Activated CD8-positive, alpha-beta T cell treated with anti-CD3 and anti-CD28 coated beads for 36 hours (primary cell): ENCODE results near the gene ARID3B. TPM values are rescaled to one million over a fixed set of nuclear protein-coding genes. Genes with fewer than 3 reads are reported as not detected.

Experiments
- ATAC-seq: fragments of 200-7000 bp; cut with Tn5 transposase; one replicate; pipeline ENCODE4 v1.10.0; 2021; ENCODE audit warnings: mild to moderate bottlenecking, moderate library complexity
- CTCF ChIA-PET: fragments of 350-600 bp; sonication (Branson Sonifier 250); formaldehyde crosslinking; loops from one replicate; lab custom pipeline; 2021; ENCODE audit warnings: antibody characterized with exemption; lab: Charles Lee
- POLR2A ChIA-PET: fragments of 350-600 bp; sonication (Branson Sonifier 250); formaldehyde crosslinking; loops from one replicate; lab custom pipeline; 2021; ENCODE audit warnings: antibody characterized with exemption; lab: Charles Lee
- DNase-seq: peaks from one replicate; pipeline ENCODE4 v3.0.0-alpha.2; 2020
- H3K27ac Mint-ChIP-seq: one replicate; pipeline ENCODE4 v1.8.0; 2021; ENCODE audit warnings: mild to moderate bottlenecking, mixed read lengths
- H3K27me3 Mint-ChIP-seq: one replicate; pipeline ENCODE4 v1.8.0; 2021; ENCODE audit warnings: mixed read lengths
- H3K36me3 Mint-ChIP-seq: one replicate; pipeline ENCODE4 v1.8.0; 2021; ENCODE audit warnings: low read depth, mixed read lengths
- H3K4me1 Mint-ChIP-seq: one replicate; pipeline ENCODE4 v1.8.0; 2021; ENCODE audit warnings: low read depth, mixed read lengths
- H3K4me3 Mint-ChIP-seq: one replicate; pipeline ENCODE4 v1.8.0; 2021; ENCODE audit warnings: mild to moderate bottlenecking, moderate library complexity, mixed read lengths
- H3K9me3 Mint-ChIP-seq: one replicate; pipeline ENCODE4 v1.8.0; 2021; ENCODE audit warnings: mixed read lengths
- intact Hi-C: fragments of 100-400 bp; cut with micrococcal nuclease; formaldehyde crosslinking; loops from one replicate; pipeline ENCODE4 v1.10.0; 2022
- total RNA-seq, 2 experiments: library from RNA; stranded (reverse); gene quantifications; one replicate each; pipeline ENCODE4 v1.2.3, GENCODE V29; 2021
- TF ChIP-seq, protein P1 (sequence below): fragments of 200-600 bp; IDR thresholded peaks from one replicate; pipeline ENCODE4 v1.8.0; 2022; ENCODE audit warnings: antibody characterized with exemption, mild to moderate bottlenecking

The ARID3B gene
- total RNA-seq, 2 experiments from 2014 or later = 35.2 to 36.2 TPM

DNA sequence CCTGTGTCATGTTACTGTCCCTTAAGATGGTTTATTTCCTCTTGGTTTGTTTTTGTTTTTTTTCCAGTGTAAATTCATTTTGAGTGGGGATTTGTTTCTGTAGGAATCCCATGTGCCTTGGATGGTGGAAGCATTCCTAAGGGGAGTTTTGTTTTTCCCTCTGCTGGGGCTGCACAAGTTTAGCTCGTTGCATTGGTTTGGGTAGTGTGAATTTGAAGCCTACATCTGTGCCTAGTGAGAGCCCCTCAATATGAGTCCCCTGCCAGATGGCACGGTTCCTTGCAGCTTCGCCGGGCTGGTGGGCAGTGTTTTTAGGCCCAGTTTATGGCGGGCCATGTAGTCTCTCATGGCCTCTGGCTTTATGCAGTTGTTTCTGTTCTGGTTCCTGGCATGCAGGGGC is 17.7 kb downstream of the ARID3B start:
- H3K9me3 Mint-ChIP-seq = no peaks in the 10 kb centered on the region
- ATAC-seq (no peak), DNase-seq (no peak)
- no peaks in the 10 kb centered on the region for H3K27me3 Mint-ChIP-seq
- intact Hi-C loops = no loop called here
- H3K4me1 Mint-ChIP-seq = peaks cover 31% of the 10 kb centered on the region
- CTCF ChIA-PET = interaction anchor here (0.8 to 1.6 kb wide), 3 partner anchors 12 to 63 kb away, joined by 3 to 8 read pairs (median 4); no protein-coding TSS in a partner anchor
- H3K36me3 Mint-ChIP-seq = peaks cover 30% of the 10 kb centered on the region
- POLR2A ChIA-PET = no interaction called here
- TF ChIP-seq, protein P1, sequence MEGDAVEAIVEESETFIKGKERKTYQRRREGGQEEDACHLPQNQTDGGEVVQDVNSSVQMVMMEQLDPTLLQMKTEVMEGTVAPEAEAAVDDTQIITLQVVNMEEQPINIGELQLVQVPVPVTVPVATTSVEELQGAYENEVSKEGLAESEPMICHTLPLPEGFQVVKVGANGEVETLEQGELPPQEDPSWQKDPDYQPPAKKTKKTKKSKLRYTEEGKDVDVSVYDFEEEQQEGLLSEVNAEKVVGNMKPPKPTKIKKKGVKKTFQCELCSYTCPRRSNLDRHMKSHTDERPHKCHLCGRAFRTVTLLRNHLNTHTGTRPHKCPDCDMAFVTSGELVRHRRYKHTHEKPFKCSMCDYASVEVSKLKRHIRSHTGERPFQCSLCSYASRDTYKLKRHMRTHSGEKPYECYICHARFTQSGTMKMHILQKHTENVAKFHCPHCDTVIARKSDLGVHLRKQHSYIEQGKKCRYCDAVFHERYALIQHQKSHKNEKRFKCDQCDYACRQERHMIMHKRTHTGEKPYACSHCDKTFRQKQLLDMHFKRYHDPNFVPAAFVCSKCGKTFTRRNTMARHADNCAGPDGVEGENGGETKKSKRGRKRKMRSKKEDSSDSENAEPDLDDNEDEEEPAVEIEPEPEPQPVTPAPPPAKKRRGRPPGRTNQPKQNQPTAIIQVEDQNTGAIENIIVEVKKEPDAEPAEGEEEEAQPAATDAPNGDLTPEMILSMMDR = no peak
- no peak overlapping the region for H3K27ac Mint-ChIP-seq
- H3K4me3 Mint-ChIP-seq = no peak overlapping the region

DNA sequence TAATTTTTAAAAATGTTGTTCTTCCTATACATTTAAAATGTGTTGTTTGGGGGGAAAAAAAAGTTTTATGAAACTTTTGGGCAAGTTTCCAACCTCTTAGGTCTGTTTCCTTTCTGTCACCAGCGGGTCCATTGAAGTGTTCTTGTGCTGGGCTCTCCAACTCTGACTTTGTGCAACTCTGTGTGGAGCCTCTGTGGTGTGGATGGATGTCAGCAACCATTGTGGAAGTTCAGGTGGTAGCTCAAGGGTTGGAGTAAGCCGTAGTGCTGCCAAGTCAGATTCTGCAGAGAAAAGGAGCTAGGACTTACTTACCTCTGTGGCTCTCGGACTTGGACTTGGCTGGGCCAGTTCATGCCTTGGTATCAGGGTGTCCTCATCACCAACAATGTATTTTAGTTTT is 22.4 kb downstream of the ARID3B start:
- no peaks in the 10 kb centered on the region for H3K9me3 Mint-ChIP-seq
- TF ChIP-seq, protein P1 = no peak
- no peak overlapping the region for H3K27ac Mint-ChIP-seq
- H3K4me3 Mint-ChIP-seq = no peak overlapping the region
- ATAC-seq = no peak
- ChIA-PET POLR2A (no interaction called here), CTCF (no interaction called here)
- no peaks in the 10 kb centered on the region for H3K27me3 Mint-ChIP-seq
- intact Hi-C loops = no loop called here
- H3K4me1 Mint-ChIP-seq = peaks cover 43% of the 10 kb centered on the region
- DNase-seq = no peak
- peaks cover 38% of the 10 kb centered on the region for H3K36me3 Mint-ChIP-seq

DNA sequence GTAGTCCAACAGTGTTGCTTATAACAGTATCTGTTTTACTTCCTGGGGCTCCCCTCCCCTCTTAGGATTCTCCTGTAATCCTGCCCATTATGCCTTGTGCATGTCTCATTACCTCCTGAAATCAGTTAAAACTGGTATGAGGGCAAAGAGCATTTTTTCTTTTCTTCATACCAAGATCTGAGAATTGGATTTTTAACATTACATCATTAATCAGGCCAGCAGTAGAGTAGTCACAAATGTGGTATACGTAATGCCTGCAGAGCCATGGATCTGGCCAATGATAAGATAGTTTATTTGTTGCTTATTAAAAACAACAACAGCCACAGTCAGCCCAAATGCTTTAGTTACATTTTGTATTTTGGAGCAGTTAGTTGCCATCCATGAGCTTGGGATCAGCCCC is 23.2 kb downstream of the ARID3B start:
- DNase-seq = no peak
- ATAC-seq = no peak
- TF ChIP-seq, protein P1 = no peak
- no peaks in the 10 kb centered on the region for H3K27me3 Mint-ChIP-seq
- no peaks in the 10 kb centered on the region for H3K9me3 Mint-ChIP-seq
- no peak overlapping the region for H3K4me3 Mint-ChIP-seq
- H3K36me3 Mint-ChIP-seq = peaks cover 35% of the 10 kb centered on the region
- H3K4me1 Mint-ChIP-seq = peaks cover 36% of the 10 kb centered on the region
- ChIA-PET CTCF (no interaction called here), POLR2A (no interaction called here)
- no peak overlapping the region for H3K27ac Mint-ChIP-seq
- intact Hi-C loops = no loop called here

GRCh38 chr15:74565381-74566085 is 24.5 kb downstream of the ARID3B start:
- peaks cover 35% of the 10 kb centered on the region for H3K4me1 Mint-ChIP-seq
- ChIA-PET CTCF (interaction anchor here (0.7 kb wide), 1 partner anchor 19 kb away, joined by 3 read pairs; no protein-coding TSS in a partner anchor), POLR2A (no interaction called here)
- no peak for DNase-seq
- TF ChIP-seq, protein P1 = no peak
- no peaks in the 10 kb centered on the region for H3K27me3 Mint-ChIP-seq
- ATAC-seq = no peak
- H3K4me3 Mint-ChIP-seq = no peak overlapping the region
- H3K9me3 Mint-ChIP-seq = no peaks in the 10 kb centered on the region
- intact Hi-C loops = no loop called here
- no peak overlapping the region for H3K27ac Mint-ChIP-seq
- H3K36me3 Mint-ChIP-seq = peaks cover 30% of the 10 kb centered on the region

DNA sequence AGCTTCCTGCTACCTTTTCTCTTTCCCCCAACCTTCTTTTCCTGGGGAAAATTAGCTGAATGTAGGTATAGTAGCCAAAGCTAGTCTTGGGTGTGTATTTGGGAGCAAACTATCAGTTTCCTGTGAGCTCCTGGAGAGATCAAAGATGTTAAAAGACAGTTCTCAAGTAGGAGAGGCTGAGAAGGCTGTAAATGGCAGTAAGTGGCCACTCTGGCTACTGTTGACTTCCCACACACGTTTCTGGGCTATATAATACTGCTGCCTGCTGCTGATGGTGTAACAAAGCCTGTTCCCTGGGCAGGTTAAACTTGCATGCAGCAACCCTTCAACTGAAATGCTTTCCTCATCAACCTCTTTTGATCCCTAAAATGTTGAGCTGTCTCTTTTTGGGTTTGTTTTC is 27.6 kb downstream of the ARID3B start:
- intact Hi-C loops = no loop called here
- H3K27me3 Mint-ChIP-seq = no peaks in the 10 kb centered on the region
- ChIA-PET CTCF (interaction anchor here (1.0 to 2.1 kb wide), 4 partner anchors 8 to 130 kb away, joined by 3 to 4 read pairs (median 4); no protein-coding TSS in a partner anchor), POLR2A (no interaction called here)
- ATAC-seq (no peak), DNase-seq (no peak)
- H3K27ac Mint-ChIP-seq = no peak overlapping the region
- H3K4me3 Mint-ChIP-seq = no peak overlapping the region
- H3K4me1 Mint-ChIP-seq = peaks cover 31% of the 10 kb centered on the region
- no peaks in the 10 kb centered on the region for H3K9me3 Mint-ChIP-seq
- TF ChIP-seq, protein P1 = no peak
- H3K36me3 Mint-ChIP-seq = peaks cover 40% of the 10 kb centered on the region
